GM23338 (cell line): ENCODE results near the gene GSDMA. TPM values are rescaled to one million over a fixed set of nuclear protein-coding genes. Genes with fewer than 3 reads are reported as not detected.

Source experiments
- ATAC-seq: fragments of 200-7000 bp; cut with Tn5 transposase; 3 replicates; pipeline ENCODE4 v1.9.1; 2020
- DNase-seq: peaks from one replicate; pipeline ENCODE4 v3.0.0-alpha.2; 2015; ENCODE audit warnings: low spot score
- H2AFZ ChIP-seq: fragments of 200-600 bp; sonication (generic); 2 replicates; pipeline ENCODE4 v1.8.0; 2016; ENCODE audit warnings: antibody characterized with exemption, mild to moderate bottlenecking, moderate library complexity
- H3F3A ChIP-seq: fragments of 200-600 bp; sonication (generic); replicated peaks from 2 replicates; pipeline ENCODE4 v1.8.0; 2017; ENCODE audit warnings: antibody characterized with exemption, mixed run types, low read depth
- H3K27ac ChIP-seq: fragments of 200-600 bp; sonication (generic); 2 replicates; pipeline ENCODE4 v1.6.1; 2016; ENCODE audit warnings: low read depth
- H3K27me3 ChIP-seq: fragments of 200-600 bp; sonication (generic); 2 replicates; pipeline ENCODE4 v1.8.0; 2016; ENCODE audit warnings: mild to moderate bottlenecking, mixed run types, moderate library complexity; ENCODE audit not compliant: insufficient read depth
- H3K36me3 ChIP-seq: fragments of 200-600 bp; sonication (generic); 2 replicates; pipeline ENCODE4 v1.8.0; 2016; ENCODE audit warnings: mild to moderate bottlenecking; ENCODE audit not compliant: insufficient read depth
- H3K4me1 ChIP-seq: fragments of 200-600 bp; sonication (generic); 2 replicates; pipeline ENCODE4 v1.8.0; 2016; ENCODE audit warnings: mild to moderate bottlenecking, moderate library complexity; ENCODE audit not compliant: insufficient read depth
- H3K4me2 ChIP-seq: fragments of 200-600 bp; sonication (generic); 2 replicates; pipeline ENCODE4 v1.7.1; 2017; ENCODE audit warnings: mixed run types
- H3K4me3 ChIP-seq: fragments of 200-600 bp; sonication (generic); 2 replicates; pipeline ENCODE4 v1.6.1; 2016; ENCODE audit warnings: mixed run types
- H3K79me2 ChIP-seq: fragments of 200-600 bp; sonication (generic); replicated peaks from 2 replicates; pipeline ENCODE4 v1.8.0; 2017; ENCODE audit warnings: mild to moderate bottlenecking; ENCODE audit not compliant: insufficient read depth
- H3K9me2 ChIP-seq: fragments of 200-600 bp; sonication (generic); 2 replicates; pipeline ENCODE4 v1.8.0; 2017; ENCODE audit not compliant: insufficient read depth
- H4K20me1 ChIP-seq: fragments of 200-600 bp; sonication (generic); replicated peaks from 2 replicates; pipeline ENCODE4 v1.8.0; 2017; ENCODE audit warnings: mild to moderate bottlenecking; ENCODE audit not compliant: insufficient read depth
- H3K27ac Mint-ChIP-seq: 2 replicates; pipeline ENCODE4 v1.8.0; 2020; ENCODE audit warnings: inconsistent platforms, mild to moderate bottlenecking, moderate library complexity, mixed read lengths
- H3K27me3 Mint-ChIP-seq: 3 replicates; pipeline ENCODE4 v1.8.0; 2022; ENCODE audit warnings: low read depth, mild to moderate bottlenecking, moderate library complexity, mixed read lengths, inconsistent platforms; ENCODE audit not compliant: insufficient read depth, poor library complexity
- H3K36me3 Mint-ChIP-seq: 3 replicates; pipeline ENCODE4 v1.8.0; 2021; ENCODE audit warnings: low read depth, mild to moderate bottlenecking, inconsistent platforms, moderate library complexity, mixed read lengths
- H3K4me1 Mint-ChIP-seq: 3 replicates; pipeline ENCODE4 v1.8.0; 2020; ENCODE audit warnings: mild to moderate bottlenecking, inconsistent platforms, mixed read lengths
- H3K4me3 Mint-ChIP-seq: 3 replicates; pipeline ENCODE4 v1.8.0; 2021; ENCODE audit warnings: moderate library complexity, mild to moderate bottlenecking, inconsistent platforms, mixed read lengths
- H3K9me3 Mint-ChIP-seq: 3 replicates; pipeline ENCODE4 v1.8.0; 2020; ENCODE audit warnings: moderate library complexity, mild to moderate bottlenecking, inconsistent platforms, mixed read lengths
- CREB1 ChIP-seq: fragments of 250-450 bp; sonication (Bioruptor Pico); IDR thresholded peaks from 2 replicates; pipeline ENCODE4 v1.5.0; 2020; ENCODE audit warnings: low read depth, mild to moderate bottlenecking, moderate library complexity
- CTCF ChIP-seq, 2 experiments: fragments of 200-600 bp in 1 of 2; sonication (generic) in 1 of 2; conservative IDR thresholded peaks; 2 replicates each; pipeline versions ENCODE4 v1.5.1 to v1.6.1; 2016 to 2017; ENCODE audit warnings: antibody characterized with exemption in 2 of 2, low read depth in 2 of 2, mild to moderate bottlenecking in 2 of 2, moderate library complexity in 1 of 2
- ETS1 ChIP-seq: IDR thresholded peaks from 2 replicates; pipeline ENCODE4 v1.6.1; 2016; ENCODE audit warnings: antibody characterized with exemption
- EZH2 ChIP-seq: fragments of 200-600 bp; sonication (generic); IDR thresholded peaks from one replicate; pipeline ENCODE4 v1.8.0; 2017; ENCODE audit warnings: antibody characterized with exemption, mild to moderate bottlenecking, low read depth; ENCODE audit not compliant: unreplicated experiment
- EZH2phosphoT487 ChIP-seq: fragments of 200-600 bp; sonication (generic); IDR thresholded peaks from one replicate; pipeline ENCODE4 v1.8.1; 2018; ENCODE audit warnings: antibody characterized with exemption; ENCODE audit not compliant: unreplicated experiment
- JUNB ChIP-seq: IDR thresholded peaks from one replicate; pipeline ENCODE4 v1.6.1; 2016; ENCODE audit warnings: antibody characterized with exemption; ENCODE audit not compliant: unreplicated experiment
- NANOG ChIP-seq: IDR thresholded peaks from 2 replicates; pipeline ENCODE4 v1.6.1; 2016; ENCODE audit warnings: antibody characterized with exemption, borderline replicate concordance
- POLR2AphosphoS5 ChIP-seq: IDR thresholded peaks from 2 replicates; pipeline ENCODE4 v1.6.1; 2016; ENCODE audit warnings: antibody characterized with exemption, low read depth
- REST ChIP-seq: IDR thresholded peaks from one replicate; pipeline ENCODE4 v1.6.1; 2018; ENCODE audit warnings: antibody characterized with exemption; ENCODE audit not compliant: unreplicated experiment
- STAT1 ChIP-seq: IDR thresholded peaks from one replicate; pipeline ENCODE4 v1.6.1; 2016; ENCODE audit warnings: antibody characterized with exemption; ENCODE audit not compliant: unreplicated experiment
- ZNF114 ChIP-seq: fragments of 250-450 bp; sonication (Bioruptor Pico); IDR thresholded peaks from 2 replicates; pipeline ENCODE4 v1.5.0; 2020; ENCODE audit warnings: mild to moderate bottlenecking, moderate library complexity
- ZNF331 ChIP-seq: fragments of 250-450 bp; sonication (Bioruptor Pico); IDR thresholded peaks from 2 replicates; pipeline ENCODE4 v1.5.0; 2020; ENCODE audit warnings: low read depth, mild to moderate bottlenecking, moderate library complexity
- ZNF462 ChIP-seq: fragments of 250-450 bp; sonication (Bioruptor Pico); IDR thresholded peaks from 2 replicates; pipeline ENCODE4 v1.5.0; 2020; ENCODE audit warnings: mild to moderate bottlenecking, moderate library complexity
- polyA plus RNA-seq: library from polyadenylated mRNA; unstranded; fragments of >200 nt; fragmentation: Nextera tagmentation; extraction: Ambion mirVana; gene quantifications from 2 replicates; pipeline ENCODE4 v1.2.1, GENCODE V29; 2016
- total RNA-seq: library from RNA; depleted of rRNA; stranded (reverse); fragments of >200 nt; shearing (Covaris generic); gene quantifications from 2 replicates; pipeline ENCODE4 v1.2.3, GENCODE V29; 2014

GSDMA gene
- total and polyA plus RNA-seq, 2 experiments from 2014 or later: not detected

- no peaks in the 10 kb centered on the region for H4K20me1 ChIP-seq
- Mint-ChIP-seq H3K27ac (no peak overlapping the region), H3K36me3 (no peaks in the 10 kb centered on the region), H3K9me3 (no peaks in the 10 kb centered on the region), H3K4me1 (peaks cover 18% of the 10 kb centered on the region), H3K4me3 (no peak overlapping the region; the same call in 2 of the 3 replicates), H3K27me3 (peaks cover 17% of the 10 kb centered on the region)
- ATAC-seq (no peak), DNase-seq (no peak)
- H3F3A ChIP-seq: no peaks in the 10 kb centered on the region
- H3K4me1 ChIP-seq: no peaks in the 10 kb centered on the region
- no peaks in the 10 kb centered on the region for H3K79me2 ChIP-seq
- H3K4me3 ChIP-seq: no peak overlapping the region
- no peak for TF ChIP-seq REST
- no peak for TF ChIP-seq ZNF331 (CRISPR knock-in tag)
- TF ChIP-seq STAT1: no peak
- TF ChIP-seq ZNF114 (CRISPR knock-in tag): no peak
- no peak for TF ChIP-seq NANOG
- TF ChIP-seq CREB1 (CRISPR knock-in tag): no peak
- TF ChIP-seq ETS1: no peak
- TF ChIP-seq EZH2phosphoT487: no peak
- no peak for TF ChIP-seq ZNF462 (CRISPR knock-in tag)
- no peak for TF ChIP-seq EZH2
- no peak for TF ChIP-seq POLR2AphosphoS5
- TF ChIP-seq JUNB: no peak
- no peak for TF ChIP-seq CTCF (conservative IDR thresholded peaks at IDR 0.05; ENCODE audit: low read depth in 2 of 2)
- no peak overlapping the region for H2AFZ ChIP-seq
- H3K4me2 ChIP-seq: no peak overlapping the region
- H3K27ac ChIP-seq: no peak overlapping the region
- H3K36me3 ChIP-seq: no peaks in the 10 kb centered on the region
- H3K27me3 ChIP-seq: no peaks in the 10 kb centered on the region
- H3K9me2 ChIP-seq: no peaks in the 10 kb centered on the region
Measured at GRCh38 chr17:39943702-39944392, 19.0 kb upstream of the GSDMA start.
